ENCODE results near the gene CHST6. TPM values are rescaled to one million over a fixed set of nuclear protein-coding genes. Genes with fewer than 3 reads are reported as not detected.

Gene CHST6
- total RNA-seq, 1 experiment from 2014 or later: 0.91 TPM

DNA sequence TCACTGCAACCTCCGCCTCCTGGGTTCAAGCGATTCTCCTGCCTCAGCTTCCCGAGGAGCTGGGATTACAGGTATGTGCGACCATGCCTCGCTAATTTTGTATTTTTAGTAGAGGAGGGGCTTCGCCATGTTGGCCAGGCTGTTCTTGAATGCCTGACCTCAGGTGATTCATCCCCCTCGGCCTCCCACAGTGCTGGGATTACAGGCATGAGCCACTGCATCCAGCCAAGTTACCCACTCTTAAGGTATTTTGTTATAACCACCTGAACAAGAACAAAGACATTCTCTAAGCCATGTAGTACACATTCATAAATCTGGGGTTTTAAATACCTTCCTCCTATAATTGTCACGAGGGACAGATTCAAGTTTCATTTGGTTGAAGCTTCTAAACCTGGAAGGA lies 18.4 kb downstream of the CHST6 start:
- H3K27ac ChIP-seq (ENCODE audit: low read length): peak overlapping the region; percentile 31
- DNase-seq: peak; percentile 48

DNA sequence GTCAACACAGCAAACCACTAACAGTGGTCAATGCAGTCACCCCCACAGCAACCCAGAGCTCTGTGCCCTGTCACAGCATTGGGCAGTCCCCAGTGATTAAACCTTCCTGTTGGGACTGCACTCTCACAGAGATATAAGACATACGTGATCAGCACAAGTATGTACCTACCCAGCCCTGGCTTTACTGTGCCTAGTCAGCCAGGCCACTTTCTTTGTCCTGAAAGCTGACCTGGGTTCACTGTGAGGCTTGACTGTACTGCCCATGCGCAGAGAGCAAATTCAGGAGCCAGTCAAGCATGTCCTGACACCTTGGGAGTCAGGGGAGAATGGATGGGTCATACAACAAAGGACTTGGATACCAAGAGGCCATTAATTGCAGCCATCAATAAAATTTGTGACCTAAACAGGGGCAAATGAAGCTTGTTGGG lies 19.8 kb downstream of the CHST6 start:
- Histone ChIP-seq H3K9me3 (ENCODE audit: low read length) (no peaks in the 10 kb centered on the region), H3K4me2 (ENCODE audit: low read length) (no peak overlapping the region), H4K20me1 (ENCODE audit: low read length) (no peaks in the 10 kb centered on the region), H3K9ac (ENCODE audit: low read length) (no peak overlapping the region), H3K27ac (ENCODE audit: low read length) (no peak overlapping the region), H2AFZ (ENCODE audit: low read length) (no peak overlapping the region), H3K4me3 (ENCODE audit: low read length) (no peak overlapping the region), H3K4me1 (ENCODE audit: insufficient read depth, low read length) (peaks cover 22% of the 10 kb centered on the region), H3K27me3 (ENCODE audit: low read length) (no peaks in the 10 kb centered on the region), H3K9me2 (replicated peaks; ENCODE audit: low read length) (no peaks in the 10 kb centered on the region), H3K79me2 (ENCODE audit: low read length) (no peaks in the 10 kb centered on the region), H3F3A (ENCODE audit: low read length, unreplicated experiment) (no peaks in the 10 kb centered on the region), H3K36me3 (ENCODE audit: low read depth, low read length) (no peaks in the 10 kb centered on the region)
- ATAC-seq (no peak), DNase-seq (no peak)
- intact Hi-C loops (cut with micrococcal nuclease): no loop called here
- ChIA-PET POLR2A (ENCODE audit: unreplicated experiment) (no interaction called here), CTCF (no interaction called here)
- BruUV-seq (replicated peaks): no TSS peak
- TF ChIP-seq EZH2 (IDR thresholded peaks at IDR 0.05; ENCODE audit: low read length, unreplicated experiment) (no peak), EZH2phosphoT487 (IDR thresholded peaks at IDR 0.05; ENCODE audit: borderline replicate concordance, low read length) (no peak)
- TF ChIP-seq, protein P1, sequence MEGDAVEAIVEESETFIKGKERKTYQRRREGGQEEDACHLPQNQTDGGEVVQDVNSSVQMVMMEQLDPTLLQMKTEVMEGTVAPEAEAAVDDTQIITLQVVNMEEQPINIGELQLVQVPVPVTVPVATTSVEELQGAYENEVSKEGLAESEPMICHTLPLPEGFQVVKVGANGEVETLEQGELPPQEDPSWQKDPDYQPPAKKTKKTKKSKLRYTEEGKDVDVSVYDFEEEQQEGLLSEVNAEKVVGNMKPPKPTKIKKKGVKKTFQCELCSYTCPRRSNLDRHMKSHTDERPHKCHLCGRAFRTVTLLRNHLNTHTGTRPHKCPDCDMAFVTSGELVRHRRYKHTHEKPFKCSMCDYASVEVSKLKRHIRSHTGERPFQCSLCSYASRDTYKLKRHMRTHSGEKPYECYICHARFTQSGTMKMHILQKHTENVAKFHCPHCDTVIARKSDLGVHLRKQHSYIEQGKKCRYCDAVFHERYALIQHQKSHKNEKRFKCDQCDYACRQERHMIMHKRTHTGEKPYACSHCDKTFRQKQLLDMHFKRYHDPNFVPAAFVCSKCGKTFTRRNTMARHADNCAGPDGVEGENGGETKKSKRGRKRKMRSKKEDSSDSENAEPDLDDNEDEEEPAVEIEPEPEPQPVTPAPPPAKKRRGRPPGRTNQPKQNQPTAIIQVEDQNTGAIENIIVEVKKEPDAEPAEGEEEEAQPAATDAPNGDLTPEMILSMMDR (conservative IDR thresholded peaks at IDR 0.05; ENCODE audit: low read depth, low read length): no peak

More for the DNA sequence above, 18.4 kb downstream of the CHST6 start:
- Histone ChIP-seq H4K20me1 (ENCODE audit: low read length) (no peaks in the 10 kb centered on the region), H2AFZ (ENCODE audit: low read length) (no peak overlapping the region), H3K36me3 (ENCODE audit: low read depth, low read length) (no peaks in the 10 kb centered on the region), H3K9ac (ENCODE audit: low read length) (no peak overlapping the region), H3K9me3 (ENCODE audit: low read length) (no peaks in the 10 kb centered on the region), H3F3A (ENCODE audit: low read length, unreplicated experiment) (no peaks in the 10 kb centered on the region), H3K4me3 (ENCODE audit: low read length) (no peak overlapping the region), H3K4me2 (ENCODE audit: low read length) (0 out of 2 replicates have a peak overlapping the region, but pooled peaks have one; percentile 31), H3K9me2 (replicated peaks; ENCODE audit: low read length) (no peaks in the 10 kb centered on the region), H3K27me3 (ENCODE audit: low read length) (no peaks in the 10 kb centered on the region), H3K4me1 (ENCODE audit: insufficient read depth, low read length) (peaks cover 22% of the 10 kb centered on the region), H3K79me2 (ENCODE audit: low read length) (no peaks in the 10 kb centered on the region)
- intact Hi-C loops (cut with micrococcal nuclease): no loop called here
- ChIA-PET POLR2A (ENCODE audit: unreplicated experiment) (no interaction called here), CTCF (no interaction called here)
- TF ChIP-seq, protein P1 (conservative IDR thresholded peaks at IDR 0.05; ENCODE audit: low read depth, low read length): no peak
- TF ChIP-seq EZH2phosphoT487 (IDR thresholded peaks at IDR 0.05; ENCODE audit: borderline replicate concordance, low read length) (no peak), EZH2 (IDR thresholded peaks at IDR 0.05; ENCODE audit: low read length, unreplicated experiment) (no peak)
- no TSS peak for BruUV-seq (replicated peaks)
- ATAC-seq: no peak
